Medulla oblongata (tissue), 1 donor: ENCODE measurements around the gene HMGN1.
A peak's percentile ranks its signal among the peaks of the same experiment; 100 is the strongest.

ENCODE experiments used
- DNase-seq: peaks from one replicate; pipeline ENCODE4 v3.0.0-alpha.2; 2015; ENCODE audit errors: extremely low spot score

The HMGN1 gene

DNA sequence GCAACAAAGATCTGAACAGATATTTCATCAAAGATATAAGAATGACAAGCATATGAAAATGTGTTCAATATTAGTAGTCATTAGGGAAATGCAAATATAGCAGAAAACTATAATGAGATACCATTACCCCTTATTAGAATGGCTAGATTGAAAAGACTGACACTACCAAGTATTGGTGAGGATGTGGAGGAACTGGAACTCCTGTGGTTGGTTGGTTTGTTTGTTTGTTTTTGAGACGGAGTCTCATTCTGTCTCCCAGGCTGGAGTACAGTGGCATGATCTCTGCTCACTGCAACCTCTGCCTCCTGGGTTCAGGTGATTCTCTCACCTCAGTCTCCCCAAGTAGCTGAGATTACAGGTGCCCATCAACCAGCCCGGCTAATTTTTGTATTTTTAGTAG lies 18.9 kb upstream of the HMGN1 start:
- DNase-seq = no peak

DNA sequence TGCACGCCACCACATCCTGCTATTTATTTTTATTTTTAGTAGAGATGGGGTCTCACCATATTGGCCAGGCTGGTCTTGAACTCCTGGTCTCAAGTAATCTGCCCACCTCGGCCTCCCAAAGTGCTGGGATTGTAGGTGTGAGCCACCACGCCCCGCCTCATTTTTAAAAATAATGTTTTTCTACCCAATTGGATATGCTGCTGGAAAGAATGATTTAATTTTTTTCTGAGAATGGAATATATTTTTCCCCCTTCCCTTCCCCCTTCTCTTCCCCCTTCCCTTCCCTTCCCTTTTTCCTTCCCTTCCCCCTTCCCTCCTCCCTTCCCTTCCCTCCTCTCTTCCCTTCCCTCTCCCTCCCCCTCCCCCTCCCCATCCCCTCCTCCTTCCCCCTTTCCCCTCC lies 17.7 kb upstream of the HMGN1 start:
- DNase-seq = no peak

DNA sequence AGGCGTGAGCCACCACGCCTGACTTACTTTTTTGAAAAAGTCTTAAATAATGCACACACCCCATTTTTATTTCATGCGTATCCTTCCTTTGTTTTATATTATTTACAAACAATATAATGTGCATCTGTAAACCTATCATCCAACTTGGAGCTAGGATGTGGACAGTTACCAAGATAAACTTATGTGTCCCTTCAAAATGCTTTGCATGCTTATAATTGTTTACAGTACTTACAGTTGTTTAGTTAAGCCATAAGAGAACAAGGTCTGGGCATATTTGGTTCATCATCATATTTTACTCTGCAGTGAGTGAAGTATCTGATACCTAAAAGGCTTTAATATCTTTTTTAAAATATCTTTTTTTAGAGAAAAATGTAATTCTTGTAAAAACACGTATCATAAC lies 16.1 kb upstream of the HMGN1 start:
- no peak for DNase-seq

GRCh38 chr21:39363607-39364555 lies 15.0 kb upstream of the HMGN1 start:
- DNase-seq = no peak

- DNase-seq = no peak
Observed at GRCh38 chr21:39362733-39363132, 13.8 kb upstream of the HMGN1 start.

DNA sequence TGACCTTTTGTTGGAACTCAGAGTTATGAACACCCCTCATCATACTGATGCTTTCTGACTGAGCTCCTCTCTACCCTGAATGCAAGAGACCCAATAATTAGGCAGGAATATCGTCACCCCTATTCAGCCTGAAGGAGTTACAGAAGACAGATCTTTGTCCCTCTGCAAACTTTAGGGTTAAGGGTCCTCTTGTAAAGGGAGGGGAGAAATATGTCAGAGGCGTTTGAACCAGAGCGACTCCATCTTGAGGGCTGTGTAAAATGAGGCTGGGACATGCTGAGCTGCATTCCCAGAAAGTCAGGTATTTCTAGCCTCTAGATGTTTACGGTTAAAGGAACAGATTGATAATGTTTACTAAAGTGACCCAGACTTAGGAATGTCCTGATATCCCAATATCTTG lies 10.5 kb upstream of the HMGN1 start:
- DNase-seq = no peak

DNA sequence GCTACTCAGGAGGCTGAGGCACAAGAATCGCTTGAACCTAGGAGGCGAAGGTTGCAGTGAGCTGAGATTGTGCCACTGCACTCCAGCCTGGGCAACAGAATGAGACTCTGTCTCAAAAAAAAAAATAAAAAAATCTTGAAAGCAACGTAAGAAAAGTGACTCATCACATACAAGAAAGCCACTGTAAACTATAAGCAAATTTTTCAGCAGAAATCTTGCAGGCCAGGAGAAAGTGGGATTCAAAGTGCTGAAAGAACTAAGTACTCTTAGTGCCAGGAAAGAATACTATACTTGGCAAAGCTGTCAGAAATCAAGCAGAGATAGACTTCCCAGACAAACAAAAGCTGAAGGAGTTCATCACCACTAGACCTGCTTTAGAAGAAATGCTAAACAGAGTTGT lies 4.4 kb upstream of the HMGN1 start:
- no peak for DNase-seq

DNA sequence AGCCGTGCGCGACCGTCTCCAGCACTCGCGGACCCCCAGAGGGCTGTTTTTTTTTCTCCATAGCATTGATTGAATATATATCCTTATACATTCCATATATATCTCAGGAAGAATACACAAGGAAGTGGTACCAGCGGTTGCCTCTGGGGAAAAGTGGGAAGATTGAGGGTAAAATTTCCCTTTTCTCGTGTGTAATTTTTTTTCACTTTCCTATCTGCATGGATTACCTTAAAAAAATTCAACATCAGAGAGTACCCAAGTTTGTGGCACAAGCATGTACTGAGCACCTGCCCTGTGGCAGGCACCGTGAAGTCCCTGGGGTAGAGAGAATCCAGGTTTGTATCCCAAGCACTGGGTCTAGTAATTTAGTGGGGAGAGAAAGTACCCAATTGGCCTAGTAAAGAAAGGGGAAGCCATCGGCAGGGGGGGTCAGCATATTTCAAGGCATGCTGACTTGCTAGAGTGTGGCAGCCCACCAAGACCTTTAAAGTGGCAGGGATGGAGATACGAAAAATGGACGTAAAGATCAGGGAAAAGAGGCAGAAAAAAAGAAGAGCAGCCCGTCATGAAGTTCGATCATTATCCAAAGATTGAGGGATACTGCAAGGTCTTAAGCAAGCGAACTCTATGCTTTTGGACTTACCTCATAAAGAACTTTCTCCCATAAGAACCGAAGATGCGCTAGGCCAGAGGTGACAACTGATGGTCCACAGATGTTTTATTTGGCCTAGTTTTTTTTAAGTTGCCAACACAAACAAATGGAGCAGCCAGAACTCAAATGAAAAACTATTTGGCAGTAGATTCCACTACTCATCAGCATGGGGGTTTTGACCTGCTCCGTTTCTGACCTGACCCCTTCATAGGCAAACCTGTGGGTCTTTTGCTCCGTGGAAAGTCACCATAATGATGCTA lies 1.5 kb upstream of the HMGN1 start:
- DNase-seq = no peak

- peak; percentile 97 for DNase-seq
Observed at GRCh38 chr21:39349211-39350093, 564 bp upstream of the HMGN1 start.

GRCh38 chr21:39348040-39348354 lies 891 bp downstream of the HMGN1 start:
- no peak for DNase-seq

- peak; percentile 13 for DNase-seq
Observed at GRCh38 chr21:39347537-39347936, 1.4 kb downstream of the HMGN1 start.

DNA sequence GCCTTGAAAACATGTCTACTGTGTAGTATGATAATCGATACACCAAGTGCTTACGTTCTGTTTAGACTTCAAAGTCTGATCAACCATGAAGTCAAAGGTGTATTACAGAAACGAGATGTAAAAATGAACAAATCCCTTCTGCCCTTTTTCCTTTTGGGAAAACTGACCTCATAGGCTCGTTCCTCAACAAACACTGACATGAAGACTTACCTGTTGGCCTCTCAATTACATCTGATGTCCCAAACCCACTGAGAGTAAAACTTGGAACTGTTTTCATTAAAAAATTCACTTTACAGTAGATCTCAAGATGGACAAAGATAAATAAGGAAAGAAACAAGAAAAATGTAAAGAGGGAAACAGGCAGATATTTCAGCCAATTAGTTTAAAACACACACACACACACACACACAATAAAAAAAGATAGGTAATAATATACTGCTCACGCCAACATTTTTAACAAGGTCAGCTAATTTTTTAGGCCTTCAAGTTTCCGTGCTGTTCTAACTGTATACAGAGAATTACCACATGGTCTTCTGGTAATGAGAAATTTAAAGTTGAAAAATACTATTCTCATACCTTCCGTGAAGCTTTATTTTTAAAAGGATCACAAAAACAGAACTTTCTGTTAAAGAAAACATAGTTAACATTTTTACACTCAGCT lies 2.1 kb downstream of the HMGN1 start:
- no peak for DNase-seq

- DNase-seq = no peak
Observed at GRCh38 chr21:39346206-39346605, 2.7 kb downstream of the HMGN1 start.

GRCh38 chr21:39345440-39345839 lies 3.4 kb downstream of the HMGN1 start:
- DNase-seq = no peak

GRCh38 chr21:39344848-39345247 lies 4.0 kb downstream of the HMGN1 start:
- DNase-seq = no peak

GRCh38 chr21:39341249-39341923 lies 7.5 kb downstream of the HMGN1 start:
- DNase-seq = no peak

DNA sequence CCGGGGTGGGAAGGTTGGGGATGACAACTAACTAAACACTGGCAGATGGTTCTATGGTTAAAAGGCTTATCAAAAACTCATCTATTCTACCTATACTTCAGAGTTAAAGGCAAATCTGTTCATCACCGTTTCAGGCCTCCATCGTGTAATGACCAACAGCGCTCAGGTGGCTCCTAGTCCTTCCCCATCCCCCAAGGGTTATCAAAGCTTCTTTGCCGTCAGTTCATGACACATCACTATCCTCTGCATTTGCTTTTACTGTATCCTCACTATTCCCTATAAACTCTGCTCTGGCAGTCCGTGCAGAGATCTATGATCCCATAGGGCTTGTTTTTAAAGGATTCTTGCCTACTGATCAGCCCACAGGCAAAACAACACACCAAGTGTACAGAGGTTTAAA lies 8.2 kb downstream of the HMGN1 start:
- no peak for DNase-seq

DNA sequence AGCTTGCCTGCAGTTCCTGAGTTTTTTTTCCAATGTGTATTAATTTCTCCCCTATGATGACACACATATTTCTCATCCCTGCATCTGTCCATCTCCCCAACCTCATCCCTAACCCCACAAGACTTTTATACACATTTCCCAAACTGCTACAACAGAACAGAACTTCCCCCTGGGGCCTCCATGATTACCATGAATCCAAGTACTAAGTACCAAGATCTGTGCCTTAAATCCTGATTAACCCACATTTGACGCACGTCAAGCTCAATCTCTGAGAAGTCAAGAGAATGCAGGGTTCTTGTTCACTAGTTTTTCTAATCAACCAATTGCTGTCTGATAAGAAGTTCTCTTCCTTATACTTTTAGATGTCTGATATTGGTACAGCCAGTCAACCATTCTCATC lies 9.7 kb downstream of the HMGN1 start:
- no peak for DNase-seq

DNA sequence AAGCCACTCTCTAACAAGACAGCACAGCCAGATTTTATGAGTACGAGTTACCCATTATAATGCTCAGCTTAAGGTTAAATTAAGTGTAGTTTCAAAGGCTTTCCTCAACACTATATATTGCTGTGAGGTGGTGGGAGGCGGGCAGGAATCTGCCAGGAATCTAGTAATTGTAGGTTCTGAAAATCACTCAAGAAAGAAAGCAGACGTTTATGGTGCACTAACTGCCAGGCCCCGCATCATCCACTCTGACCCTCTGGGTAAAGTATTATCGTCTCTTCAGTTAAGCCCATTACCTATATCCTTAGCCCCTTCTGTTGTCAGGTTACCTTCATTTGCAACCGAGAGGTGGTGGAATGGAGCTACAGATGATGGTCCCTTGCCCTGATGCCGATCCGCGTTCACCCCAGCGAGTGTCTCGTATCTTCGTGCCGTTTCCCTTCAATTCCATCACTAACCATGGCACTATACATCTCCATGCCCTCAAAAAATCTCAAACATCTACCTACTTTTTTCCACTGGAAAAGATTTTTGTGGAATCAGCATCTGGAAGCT lies 12.4 kb downstream of the HMGN1 start:
- DNase-seq = no peak

- no peak for DNase-seq
Observed at GRCh38 chr21:39334611-39335010, 14.3 kb downstream of the HMGN1 start.
